KOPT-K1 (cell line): ENCODE data around the gene RAPGEF2.
"Not testable (repeated sequence)": the region's sequence is repeated elsewhere in the genome, so short reads cannot be mapped to it uniquely, and the experiment has no call there.

Experiments used
- H3K27ac ChIP-seq: fragments of 200-600 bp; sonication (generic); 2 replicates; pipeline ENCODE4 v1.5.1; 2016; ENCODE audit warnings: antibody characterized with exemption, mild to moderate bottlenecking, low read depth, low read length; ENCODE audit not compliant: poor library complexity, severe bottlenecking
- H3K36me3 ChIP-seq: fragments of 200-600 bp; sonication (generic); 2 replicates; pipeline ENCODE4 v1.5.1; 2017; ENCODE audit warnings: antibody characterized with exemption, mild to moderate bottlenecking, low read length, moderate library complexity; ENCODE audit not compliant: insufficient read depth
- H3K9me3 ChIP-seq: fragments of 200-600 bp; sonication (generic); 2 replicates; pipeline ENCODE4 v1.5.1; 2017; ENCODE audit warnings: antibody characterized with exemption, low read length, mild to moderate bottlenecking; ENCODE audit not compliant: insufficient read depth, poor library complexity, severe bottlenecking

RAPGEF2 gene

GRCh38 chr4:159158985-159159384 lies 56.1 kb downstream of the RAPGEF2 start:
- Histone ChIP-seq H3K27ac (no peak overlapping the region), H3K36me3 (no peaks in the 10 kb centered on the region), H3K9me3 (no peaks in the 10 kb centered on the region)

DNA sequence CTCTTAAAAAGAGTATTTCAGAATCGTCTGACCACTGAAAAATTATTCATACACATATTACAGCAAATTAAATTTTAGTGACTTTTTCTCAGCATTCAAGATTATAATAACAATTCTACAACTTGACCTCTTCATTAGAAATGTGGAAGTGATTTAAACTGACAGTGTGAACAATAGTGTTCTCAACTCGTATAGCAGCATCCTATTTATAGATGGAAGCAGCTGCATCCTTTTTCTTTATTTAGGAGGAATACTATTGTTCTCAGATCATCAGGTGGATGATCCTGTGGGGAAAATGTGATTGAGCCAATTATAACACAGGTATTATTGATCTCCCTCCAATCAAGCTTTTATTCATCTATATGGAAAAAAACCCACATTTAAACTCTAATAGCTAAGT lies 56.7 kb downstream of the RAPGEF2 start:
- H3K9me3 ChIP-seq, result no peaks in the 10 kb centered on the region
- H3K27ac ChIP-seq, result no peak overlapping the region
- no peaks in the 10 kb centered on the region for H3K36me3 ChIP-seq

DNA sequence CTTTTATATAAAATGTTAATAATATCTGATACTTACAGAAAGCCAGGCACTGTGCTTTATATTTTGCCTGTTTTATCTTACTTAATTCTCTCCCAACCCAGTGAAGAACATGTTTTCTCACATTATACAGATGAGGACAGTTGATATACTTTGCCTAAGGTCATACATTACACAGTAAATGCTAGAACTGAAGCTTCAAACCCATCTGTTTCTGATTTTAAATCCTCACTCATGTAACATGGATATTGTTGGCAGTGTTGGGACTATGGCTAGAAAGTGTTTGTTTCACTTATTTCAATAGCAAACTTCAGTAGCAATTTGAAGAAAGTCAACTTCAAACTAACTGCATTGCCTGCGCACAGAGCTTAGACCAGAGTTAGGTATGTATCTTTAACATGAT lies 57.4 kb downstream of the RAPGEF2 start:
- Histone ChIP-seq H3K27ac (no peak overlapping the region), H3K9me3 (no peaks in the 10 kb centered on the region), H3K36me3 (no peaks in the 10 kb centered on the region)

DNA sequence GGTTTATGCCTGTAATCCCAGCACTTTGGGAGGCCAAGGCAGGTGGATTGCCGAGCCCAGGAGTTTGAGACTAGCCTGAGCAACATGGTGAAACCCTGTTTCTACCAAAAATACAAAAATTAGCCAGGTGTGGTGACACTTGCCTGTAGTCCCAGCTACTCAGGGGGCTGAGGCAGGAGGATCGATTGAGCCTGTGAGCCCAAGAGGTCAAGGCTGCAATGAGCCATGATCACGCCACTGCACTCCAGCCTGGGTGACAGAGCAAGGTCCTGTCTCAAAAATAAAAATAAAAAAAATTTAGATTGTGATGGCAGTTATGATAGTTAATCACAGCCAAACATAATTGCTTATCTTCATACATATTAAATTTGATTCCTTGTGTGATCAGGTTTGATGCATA lies 58.6 kb downstream of the RAPGEF2 start:
- not testable (repeated sequence) for H3K27ac ChIP-seq, H3K9me3 ChIP-seq, H3K36me3 ChIP-seq

GRCh38 chr4:159162576-159162975 lies 59.7 kb downstream of the RAPGEF2 start:
- Histone ChIP-seq H3K27ac (no peak overlapping the region), H3K9me3 (no peaks in the 10 kb centered on the region)

DNA sequence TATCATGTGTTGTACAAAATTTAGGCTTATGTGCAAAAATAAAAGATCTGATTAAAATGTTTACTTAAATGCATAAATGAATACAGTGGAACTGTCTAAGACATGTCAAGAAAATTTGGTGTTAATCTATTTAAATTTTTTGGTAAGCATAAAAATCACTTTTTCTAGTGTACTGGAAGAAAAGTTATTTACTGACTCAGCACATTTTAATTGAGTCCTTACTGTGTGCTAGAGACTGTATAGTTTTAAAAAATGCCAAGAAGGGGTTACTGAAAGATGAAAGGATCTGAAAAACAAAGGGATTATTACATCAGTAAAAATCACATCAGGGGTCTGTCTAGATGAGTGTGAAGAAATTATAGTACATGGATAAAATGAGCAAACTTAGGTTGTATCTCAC lies 60.6 kb downstream of the RAPGEF2 start:
- Histone ChIP-seq H3K36me3 (no peaks in the 10 kb centered on the region), H3K9me3 (no peaks in the 10 kb centered on the region), H3K27ac (no peak overlapping the region)

More at GRCh38 chr4:159162576-159162975, 59.7 kb downstream of the RAPGEF2 start:
- H3K36me3 ChIP-seq, result no peaks in the 10 kb centered on the region

DNA sequence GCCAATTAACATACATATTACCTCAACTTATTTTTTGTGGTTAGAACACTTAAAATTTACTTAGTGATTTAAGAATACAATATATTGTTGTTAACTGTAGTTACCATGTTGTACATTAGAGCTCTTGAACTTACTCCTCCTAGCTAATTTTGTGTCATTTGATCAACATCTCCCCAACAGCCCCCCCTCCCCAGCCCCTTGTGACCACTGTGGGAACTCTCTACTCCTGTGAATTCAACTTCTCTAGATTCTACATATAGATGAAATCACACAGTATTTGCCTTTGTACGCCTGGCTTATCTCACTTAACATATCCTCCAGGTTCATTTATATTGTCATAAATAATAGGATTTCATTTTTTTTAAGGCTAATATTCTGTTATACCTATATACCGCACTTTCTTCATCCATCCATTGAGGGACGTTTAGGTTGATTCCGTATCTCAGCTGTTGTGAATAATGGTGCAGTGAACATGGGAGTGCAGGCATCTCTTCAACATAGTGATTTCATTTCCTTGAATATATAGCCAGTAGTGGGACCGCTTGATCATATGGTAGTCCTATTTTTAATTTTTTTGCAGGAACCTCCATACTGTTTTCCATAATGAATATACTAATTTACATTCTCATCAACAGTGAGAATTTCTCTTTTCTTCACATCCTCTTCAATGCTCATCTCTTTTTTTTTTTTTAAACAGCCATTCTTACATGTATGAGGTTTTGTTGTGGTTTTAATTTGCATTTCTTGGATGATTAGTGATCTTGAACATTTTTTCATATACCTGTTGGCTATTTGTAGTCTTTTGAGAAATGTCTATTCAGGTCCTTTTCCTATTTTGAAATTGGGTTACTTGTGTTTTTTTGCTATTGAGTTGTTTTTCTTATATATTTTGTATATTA lies 66.8 kb downstream of the RAPGEF2 start:
- H3K36me3 ChIP-seq, result no peaks in the 10 kb centered on the region
- H3K27ac ChIP-seq, result no peak overlapping the region
- H3K9me3 ChIP-seq, result no peaks in the 10 kb centered on the region

- Histone ChIP-seq H3K27ac (no peak overlapping the region), H3K9me3 (no peaks in the 10 kb centered on the region), H3K36me3 (no peaks in the 10 kb centered on the region)
These were observed 68.4 kb downstream of the RAPGEF2 start for GRCh38 chr4:159171287-159171686.

DNA sequence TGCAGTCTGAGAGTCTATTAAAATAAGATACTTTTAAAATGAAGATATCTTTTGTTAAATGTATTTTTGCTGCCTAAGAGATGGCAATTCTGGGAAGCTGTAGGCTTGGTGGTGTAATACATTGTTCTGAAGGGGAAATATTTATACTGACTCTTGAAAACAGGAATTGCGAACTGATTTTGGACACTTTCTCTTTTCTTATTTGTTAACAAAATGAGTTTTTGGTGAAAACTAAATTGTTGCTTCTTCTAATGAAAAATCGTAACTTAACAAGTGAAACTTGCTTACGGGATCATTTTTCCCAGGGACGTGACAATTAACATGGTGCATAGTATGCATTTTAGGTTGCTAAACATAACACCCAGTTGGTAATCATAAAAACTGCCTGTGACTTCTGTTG lies 71.0 kb downstream of the RAPGEF2 start:
- Histone ChIP-seq H3K27ac (no peak overlapping the region), H3K36me3 (no peaks in the 10 kb centered on the region), H3K9me3 (no peaks in the 10 kb centered on the region)

DNA sequence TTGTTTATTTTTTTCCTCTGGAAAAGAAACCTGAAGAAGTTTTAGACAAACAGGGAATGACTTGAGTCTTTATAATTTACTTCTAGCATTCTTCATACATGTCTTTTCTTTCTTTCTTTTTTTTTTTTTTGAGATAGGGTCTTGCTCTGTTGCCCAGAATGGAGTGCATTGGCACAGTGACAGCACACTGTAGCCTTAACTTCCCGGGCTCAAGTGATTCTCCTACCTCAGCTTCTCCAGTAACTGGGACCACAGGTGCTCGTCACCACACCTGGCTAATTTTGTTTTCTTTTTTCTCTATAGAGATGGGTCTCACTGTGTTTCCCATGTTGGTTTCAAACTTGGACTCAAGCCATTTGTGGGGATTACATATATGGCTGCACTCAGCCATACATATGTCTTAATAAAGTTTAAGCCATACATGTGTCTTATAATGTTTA lies 71.8 kb downstream of the RAPGEF2 start:
- no peaks in the 10 kb centered on the region for H3K36me3 ChIP-seq
- H3K27ac ChIP-seq, result no peak overlapping the region
- H3K9me3 ChIP-seq, result no peaks in the 10 kb centered on the region

DNA sequence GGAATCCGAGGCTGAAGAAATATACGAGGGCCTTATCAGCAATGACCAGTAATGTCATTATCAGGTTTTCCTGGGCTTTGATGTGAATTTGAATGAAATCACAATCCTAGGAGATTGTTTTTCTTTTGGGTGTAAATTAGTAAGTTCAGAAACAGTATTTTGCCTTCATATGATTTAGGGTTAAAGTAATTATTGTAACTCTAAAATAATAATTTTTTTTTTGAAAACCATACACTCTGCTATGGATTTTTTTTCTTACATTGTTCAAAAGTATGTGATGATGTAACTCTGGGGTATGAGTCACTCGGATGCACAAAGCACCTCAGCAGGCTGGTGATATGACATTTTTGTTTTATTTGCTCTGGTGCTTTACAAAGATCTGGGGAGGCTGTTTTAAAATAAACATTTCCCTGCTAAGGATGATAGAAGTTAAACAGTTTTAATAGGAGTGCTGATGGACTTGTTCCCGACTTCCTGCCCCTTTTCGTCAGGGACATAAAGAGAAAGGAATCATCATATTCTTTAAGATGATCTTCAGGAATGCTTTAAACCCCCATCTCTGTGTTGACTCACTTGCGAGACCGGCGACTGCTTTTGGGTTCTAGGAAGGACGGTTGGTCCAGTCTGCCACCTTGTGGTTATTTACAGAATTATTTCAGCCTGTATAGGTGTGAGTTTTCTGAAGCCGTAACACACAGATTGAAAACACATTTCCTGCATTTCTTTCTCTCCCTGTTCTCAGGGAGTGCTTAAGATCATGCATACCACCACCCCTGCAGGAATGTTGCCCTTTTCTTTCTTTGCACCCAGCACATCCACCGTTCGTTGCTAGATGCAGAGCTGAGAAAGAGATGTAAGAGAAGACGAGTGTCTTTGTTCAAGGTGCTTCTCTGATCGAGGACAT lies 72.5 kb downstream of the RAPGEF2 start:
- Histone ChIP-seq H3K27ac (no peak overlapping the region), H3K36me3 (no peaks in the 10 kb centered on the region), H3K9me3 (no peaks in the 10 kb centered on the region)

DNA sequence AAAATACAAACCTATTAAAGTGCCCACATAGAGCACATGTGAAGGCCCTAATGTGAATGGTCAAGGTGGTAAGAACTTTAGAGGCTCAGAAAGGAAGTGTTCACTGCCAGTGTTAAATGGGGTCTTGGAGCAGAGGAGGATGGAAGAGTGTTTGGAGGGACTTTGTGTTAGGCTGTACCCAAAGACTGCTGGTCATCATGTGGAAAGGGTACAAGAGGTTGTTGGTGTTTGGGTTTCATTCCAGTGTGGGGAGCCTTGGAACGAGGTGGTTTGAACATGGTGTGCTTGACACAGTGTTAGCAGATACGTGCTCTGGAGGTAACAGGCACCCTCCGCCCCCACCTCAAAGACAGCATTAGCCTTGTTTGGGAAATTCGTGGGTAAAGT lies 73.1 kb downstream of the RAPGEF2 start:
- Histone ChIP-seq H3K9me3 (no peaks in the 10 kb centered on the region), H3K36me3 (no peaks in the 10 kb centered on the region), H3K27ac (no peak overlapping the region)

- Histone ChIP-seq H3K9me3 (no peaks in the 10 kb centered on the region), H3K36me3 (no peaks in the 10 kb centered on the region), H3K27ac (no peak overlapping the region)
These were observed 74.6 kb downstream of the RAPGEF2 start for GRCh38 chr4:159177265-159178150.

DNA sequence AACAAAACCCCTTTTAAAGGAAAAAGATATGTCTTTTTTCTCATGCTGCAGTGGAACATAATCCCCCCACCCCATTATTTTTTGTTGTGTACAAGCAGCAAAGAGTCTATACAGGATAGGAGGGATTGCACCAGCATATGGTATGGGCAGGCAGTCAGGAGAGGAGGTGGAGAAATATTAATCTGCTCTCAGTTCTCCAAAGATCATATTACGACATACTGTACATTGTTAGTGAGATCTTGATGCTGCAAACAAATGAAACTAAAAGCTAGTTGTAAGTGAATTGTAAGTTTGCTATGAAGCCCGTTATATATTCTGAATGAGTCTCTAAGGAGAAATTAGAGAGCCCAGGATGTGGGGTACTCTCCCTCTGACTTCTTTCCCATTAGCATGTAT lies 75.3 kb downstream of the RAPGEF2 start:
- Histone ChIP-seq H3K9me3 (no peaks in the 10 kb centered on the region), H3K27ac (no peak overlapping the region), H3K36me3 (no peaks in the 10 kb centered on the region)
